ENCODE measurements around the gene RERE. TPM values are rescaled to one million over a fixed set of nuclear protein-coding genes. Genes with fewer than 3 reads are reported as not detected.

Gene RERE
- total and polyA plus RNA-seq, 2 donors (not counting 3 experiments of a cell fraction or from before 2014, with no cell fraction given): 14.1 to 113 TPM

GRCh38 chr1:8426996-8427395 is 390.4 kb downstream of the RERE start:
- Histone ChIP-seq H3K4me2 (ENCODE audit: insufficient read depth, low read length) (no peak overlapping the region), H2AFZ (ENCODE audit: low read depth, low read length) (no peak overlapping the region), H3K4me3 (replicated peaks in 1 of 3; ENCODE audit: insufficient read depth in 1 of 3, low read depth in 1 of 3, low read length in 3 of 3) (no peak overlapping the region), H3K27me3 (ENCODE audit: control insufficient read depth in 2 of 2, insufficient read depth in 2 of 2, low read length in 2 of 2) (no peaks in the 10 kb centered on the region), H3K9me1 (replicated peaks; ENCODE audit: control insufficient read depth, extremely low read depth, insufficient read depth, low read length) (no peaks in the 10 kb centered on the region), H3K4me1 (ENCODE audit: control insufficient read depth, extremely low read depth, insufficient read depth, low read length) (peaks cover 16% of the 10 kb centered on the region), H3K36me3 (ENCODE audit: control insufficient read depth in 2 of 2, extremely low read depth in 1 of 2, insufficient read depth in 2 of 2, low read length in 2 of 2) (no peaks in the 10 kb centered on the region), H3K79me2 (ENCODE audit: control insufficient read depth, insufficient read depth, low read length) (peaks cover 12% of the 10 kb centered on the region), H3K9ac (replicated peaks; ENCODE audit: extremely low read depth, insufficient read depth, low read length) (no peak overlapping the region), H3K9me3 (replicated peaks; ENCODE audit: control insufficient read depth, insufficient read depth, low read length) (no peaks in the 10 kb centered on the region), H3K27ac (ENCODE audit: insufficient read depth, low read depth, low read length) (no peak overlapping the region), H4K20me1 (replicated peaks; ENCODE audit: control insufficient read depth, extremely low read depth, insufficient read depth, low read length) (no peaks in the 10 kb centered on the region)
- intact Hi-C loops (cut with micrococcal nuclease): loop anchor here (10.0 kb wide), 1 partner anchor 428 kb away; no protein-coding TSS in a partner anchor
- BruUV-seq (replicated peaks): no TSS peak
- ChIA-PET POLR2A (no interaction called here), CTCF (no interaction called here)
- dilution Hi-C loops (cut with MboI; ENCODE audit: extremely low pct_ligation_motif_present, low sequenced_read_pairs): no loop called here
- FAIRE-seq (no peak), DNase-seq (ENCODE audit: low read depth, low spot score) (no peak)
- TF ChIP-seq MAX (IDR thresholded peaks at IDR 0.05; ENCODE audit: insufficient read depth, insufficient read length) (no peak), GATA2 (IDR thresholded peaks at IDR 0.05; ENCODE audit: insufficient read depth, insufficient read length, low read depth, low read length) (no peak), CTCF (IDR thresholded peaks at IDR 0.05; ENCODE audit: extremely low read depth in 1 of 2, insufficient read depth in 1 of 2, low read depth in 1 of 2, low read length in 2 of 2) (no peak), POLR2A (IDR thresholded peaks at IDR 0.05; ENCODE audit: low read depth, low read length) (no peak), POLR2AphosphoS5 (IDR thresholded peaks at IDR 0.05; ENCODE audit: insufficient read depth, low read depth, low read length) (no peak), MYC (IDR thresholded peaks at IDR 0.05; ENCODE audit: low read depth, low read length) (no peak), FOS (IDR thresholded peaks at IDR 0.05; ENCODE audit: borderline replicate concordance, insufficient read depth, low read length) (no peak), JUN (IDR thresholded peaks at IDR 0.05; ENCODE audit: borderline replicate concordance, insufficient read depth, insufficient read length, low read depth) (no peak), EZH2 (IDR thresholded peaks at IDR 0.05; ENCODE audit: borderline replicate concordance, low read depth, low read length, severe bottlenecking) (no peak)
